Measurements from ENCODE around the gene UGP2. TPM values are rescaled to one million over a fixed set of nuclear protein-coding genes. Genes with fewer than 3 reads are reported as not detected.

Gene UGP2
- total RNA-seq, 4 donors from 2014 or later: 60.1 to 84.9 (median 65.2) TPM

- no peaks in the 10 kb centered on the region for H3K9me3 ChIP-seq
- WGBS: 16% methylated on average over 6 of the region's 6 CpGs
- peaks cover 48% of the 10 kb centered on the region for H3K36me3 ChIP-seq
- TF ChIP-seq CTCF (IDR thresholded peaks at IDR 0.05) (peak; percentile 30 to 67), POLR2A (IDR thresholded peaks at IDR 0.05) (no peak)
- peaks cover 7% of the 10 kb centered on the region for H3K4me1 ChIP-seq
- H3K27ac ChIP-seq: no peak overlapping the region
- H3K4me3 ChIP-seq: no peak overlapping the region
- H3K27me3 ChIP-seq: no peaks in the 10 kb centered on the region
- DNase-seq (ENCODE audit: low spot score in 2 of 2): no peak
Measured at GRCh38 chr2:63861220-63861822, 19.6 kb downstream of the UGP2 start.

GRCh38 chr2:63862806-63863205 lies 21.1 kb downstream of the UGP2 start:
- H3K27me3 ChIP-seq: no peaks in the 10 kb centered on the region
- DNase-seq (ENCODE audit: low spot score in 2 of 2): no peak
- no peak overlapping the region for H3K27ac ChIP-seq
- H3K36me3 ChIP-seq: peaks cover 39% of the 10 kb centered on the region
- WGBS: 70% methylated on average over 1 of the region's 1 CpG
- no peaks in the 10 kb centered on the region for H3K9me3 ChIP-seq
- TF ChIP-seq CTCF (IDR thresholded peaks at IDR 0.05) (no peak), POLR2A (IDR thresholded peaks at IDR 0.05) (no peak), POLR2AphosphoS5 (IDR thresholded peaks at IDR 0.05) (no peak), EP300 (IDR thresholded peaks at IDR 0.05) (no peak)
- no peak overlapping the region for H3K4me3 ChIP-seq
- peaks cover 3% of the 10 kb centered on the region for H3K4me1 ChIP-seq

GRCh38 chr2:63863707-63864106 lies 22.0 kb downstream of the UGP2 start:
- peaks cover 3% of the 10 kb centered on the region for H3K4me1 ChIP-seq
- 71% methylated on average over 1 of the region's 1 CpG for WGBS
- TF ChIP-seq POLR2AphosphoS5 (IDR thresholded peaks at IDR 0.05) (no peak), POLR2A (IDR thresholded peaks at IDR 0.05) (no peak), CTCF (IDR thresholded peaks at IDR 0.05) (no peak), EP300 (IDR thresholded peaks at IDR 0.05) (no peak)
- no peak overlapping the region for H3K4me3 ChIP-seq
- DNase-seq (ENCODE audit: low spot score in 2 of 2): no peak
- no peak overlapping the region for H3K27ac ChIP-seq
- H3K36me3 ChIP-seq: peaks cover 30% of the 10 kb centered on the region
- H3K9me3 ChIP-seq: no peaks in the 10 kb centered on the region
- no peaks in the 10 kb centered on the region for H3K27me3 ChIP-seq

- Histone ChIP-seq H3K27me3 (no peaks in the 10 kb centered on the region), H3K4me3 (no peak overlapping the region), H3K9me3 (no peaks in the 10 kb centered on the region), H3K27ac (no peak overlapping the region), H3K36me3 (peaks cover 18% of the 10 kb centered on the region), H3K4me1 (peaks cover 3% of the 10 kb centered on the region)
- TF ChIP-seq CTCF (IDR thresholded peaks at IDR 0.05): no peak
- TF ChIP-seq POLR2AphosphoS5 (IDR thresholded peaks at IDR 0.05): no peak
- TF ChIP-seq POLR2A (IDR thresholded peaks at IDR 0.05): no peak
- TF ChIP-seq EP300 (IDR thresholded peaks at IDR 0.05): no peak
- no peak for DNase-seq (ENCODE audit: low spot score in 2 of 2)
- WGBS: 85% methylated on average over 6 of the region's 6 CpGs
Measured at GRCh38 chr2:63865159-63865799, 23.6 kb downstream of the UGP2 start.

GRCh38 chr2:63866009-63866709 lies 24.5 kb downstream of the UGP2 start:
- Histone ChIP-seq H3K9me3 (no peaks in the 10 kb centered on the region), H3K27ac (no peak overlapping the region), H3K36me3 (peaks cover 18% of the 10 kb centered on the region), H3K4me1 (peaks cover under 1% of the 10 kb centered on the region), H3K4me3 (no peak overlapping the region), H3K27me3 (no peaks in the 10 kb centered on the region)
- no peak for TF ChIP-seq POLR2AphosphoS5 (IDR thresholded peaks at IDR 0.05)
- no peak for TF ChIP-seq CTCF (IDR thresholded peaks at IDR 0.05)
- TF ChIP-seq EP300 (IDR thresholded peaks at IDR 0.05): no peak
- TF ChIP-seq POLR2A (IDR thresholded peaks at IDR 0.05): no peak
- 71% methylated on average over 2 of the region's 2 CpGs for WGBS
- no peak for DNase-seq (ENCODE audit: low spot score in 2 of 2)

Data from suprapubic skin (tissue), 4 donors.